Mammary epithelial cell (primary cell): ENCODE results near the gene BOK.

Experiments used
- EZH2 ChIP-seq: IDR thresholded peaks from 2 replicates; pipeline ENCODE4 v1.6.1; 2012; ENCODE audit warnings: low read length, inconsistent platforms, borderline replicate concordance
- TF ChIP-seq, protein P1 (sequence below), 2 donors: IDR thresholded peaks in 1 of 2; conservative IDR thresholded peaks in 1 of 2; 2 replicates each; pipeline ENCODE4 v1.5.1; 2011 to 2012; ENCODE audit warnings: inconsistent platforms in 2 of 2, low read length in 2 of 2, mild to moderate bottlenecking in 2 of 2, control low read depth in 1 of 2, low read depth in 1 of 2; ENCODE audit not compliant: insufficient read depth in 1 of 2; ENCODE audit errors: extremely low read depth in 1 of 2

DNA sequence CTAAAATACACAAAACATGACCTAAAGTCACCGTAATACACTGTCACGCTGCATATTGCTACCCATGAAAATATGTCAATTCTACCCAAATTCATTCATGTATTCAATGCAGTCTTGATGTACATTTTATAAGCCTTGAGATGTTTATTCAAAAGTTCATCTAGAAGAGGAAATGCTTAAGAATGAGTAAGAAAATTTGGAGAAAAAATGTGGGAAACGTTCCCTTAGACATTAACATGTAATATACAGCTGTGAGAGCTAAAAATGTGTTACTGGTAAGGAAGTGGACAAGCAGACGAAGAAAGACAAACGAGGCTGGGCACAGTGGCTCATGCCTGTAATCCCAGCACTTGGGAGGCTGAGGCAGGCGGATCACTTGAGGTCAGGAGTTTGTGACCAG lies 41.1 kb downstream of the BOK start:
- TF ChIP-seq, protein P1, sequence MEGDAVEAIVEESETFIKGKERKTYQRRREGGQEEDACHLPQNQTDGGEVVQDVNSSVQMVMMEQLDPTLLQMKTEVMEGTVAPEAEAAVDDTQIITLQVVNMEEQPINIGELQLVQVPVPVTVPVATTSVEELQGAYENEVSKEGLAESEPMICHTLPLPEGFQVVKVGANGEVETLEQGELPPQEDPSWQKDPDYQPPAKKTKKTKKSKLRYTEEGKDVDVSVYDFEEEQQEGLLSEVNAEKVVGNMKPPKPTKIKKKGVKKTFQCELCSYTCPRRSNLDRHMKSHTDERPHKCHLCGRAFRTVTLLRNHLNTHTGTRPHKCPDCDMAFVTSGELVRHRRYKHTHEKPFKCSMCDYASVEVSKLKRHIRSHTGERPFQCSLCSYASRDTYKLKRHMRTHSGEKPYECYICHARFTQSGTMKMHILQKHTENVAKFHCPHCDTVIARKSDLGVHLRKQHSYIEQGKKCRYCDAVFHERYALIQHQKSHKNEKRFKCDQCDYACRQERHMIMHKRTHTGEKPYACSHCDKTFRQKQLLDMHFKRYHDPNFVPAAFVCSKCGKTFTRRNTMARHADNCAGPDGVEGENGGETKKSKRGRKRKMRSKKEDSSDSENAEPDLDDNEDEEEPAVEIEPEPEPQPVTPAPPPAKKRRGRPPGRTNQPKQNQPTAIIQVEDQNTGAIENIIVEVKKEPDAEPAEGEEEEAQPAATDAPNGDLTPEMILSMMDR (conservative IDR thresholded peaks at IDR 0.05 in 1 of 2, IDR thresholded peaks at IDR 0.05 in 1 of 2; ENCODE audit: extremely low read depth in 1 of 2, insufficient read depth in 1 of 2, low read depth in 1 of 2, low read length in 2 of 2), result no peak
- no peak for TF ChIP-seq EZH2
